Activated naive CD8-positive, alpha-beta T cell (primary cell): Measurements from ENCODE around the gene SLC9C2.

ENCODE experiments used
- H3K27ac Mint-ChIP-seq: one replicate; pipeline ENCODE4 v1.8.0; 2021; ENCODE audit warnings: mixed read lengths
- H3K27me3 Mint-ChIP-seq: one replicate; pipeline ENCODE4 v1.8.0; 2021; ENCODE audit warnings: mixed read lengths
- H3K36me3 Mint-ChIP-seq: one replicate; pipeline ENCODE4 v1.8.0; 2021; ENCODE audit warnings: mixed read lengths
- H3K4me1 Mint-ChIP-seq: one replicate; pipeline ENCODE4 v1.8.0; 2021; ENCODE audit warnings: low read depth, mixed read lengths
- H3K4me3 Mint-ChIP-seq: one replicate; pipeline ENCODE4 v1.8.0; 2021; ENCODE audit warnings: mild to moderate bottlenecking, mixed read lengths
- H3K9me3 Mint-ChIP-seq: one replicate; pipeline ENCODE4 v1.8.0; 2021; ENCODE audit warnings: low read depth, mixed read lengths

Gene SLC9C2

GRCh38 chr1:173560285-173560880 is 42.5 kb downstream of the SLC9C2 start:
- no peak overlapping the region for H3K4me3 Mint-ChIP-seq
- H3K36me3 Mint-ChIP-seq = no peaks in the 10 kb centered on the region
- no peaks in the 10 kb centered on the region for H3K27me3 Mint-ChIP-seq
- H3K4me1 Mint-ChIP-seq = peaks cover 14% of the 10 kb centered on the region
- H3K27ac Mint-ChIP-seq = no peak overlapping the region
- H3K9me3 Mint-ChIP-seq = peaks cover 4% of the 10 kb centered on the region

GRCh38 chr1:173555651-173556305 is 47.1 kb downstream of the SLC9C2 start:
- Mint-ChIP-seq H3K27ac (no peak overlapping the region), H3K4me1 (peaks cover 54% of the 10 kb centered on the region), H3K36me3 (no peaks in the 10 kb centered on the region), H3K4me3 (no peak overlapping the region), H3K27me3 (no peaks in the 10 kb centered on the region), H3K9me3 (no peaks in the 10 kb centered on the region)

GRCh38 chr1:173554541-173555250 is 48.2 kb downstream of the SLC9C2 start:
- Mint-ChIP-seq H3K4me1 (peaks cover 59% of the 10 kb centered on the region), H3K36me3 (no peaks in the 10 kb centered on the region), H3K27ac (no peak overlapping the region), H3K9me3 (no peaks in the 10 kb centered on the region), H3K4me3 (no peak overlapping the region), H3K27me3 (no peaks in the 10 kb centered on the region)

- Mint-ChIP-seq H3K4me3 (no peak overlapping the region), H3K27ac (no peak overlapping the region), H3K9me3 (no peaks in the 10 kb centered on the region), H3K36me3 (no peaks in the 10 kb centered on the region), H3K4me1 (peaks cover 64% of the 10 kb centered on the region), H3K27me3 (no peaks in the 10 kb centered on the region)
These were observed 48.8 kb downstream of the SLC9C2 start for GRCh38 chr1:173554089-173554488.

- Mint-ChIP-seq H3K9me3 (no peaks in the 10 kb centered on the region), H3K36me3 (peaks cover 2% of the 10 kb centered on the region), H3K27me3 (no peaks in the 10 kb centered on the region), H3K27ac (no peak overlapping the region), H3K4me1 (peaks cover 68% of the 10 kb centered on the region), H3K4me3 (no peak overlapping the region)
These were observed 49.6 kb downstream of the SLC9C2 start for GRCh38 chr1:173553312-173553711.

- H3K27me3 Mint-ChIP-seq = no peaks in the 10 kb centered on the region
- H3K4me1 Mint-ChIP-seq = peaks cover 70% of the 10 kb centered on the region
- peak overlapping the region; percentile 84 for H3K27ac Mint-ChIP-seq
- peaks cover 2% of the 10 kb centered on the region for H3K36me3 Mint-ChIP-seq
- no peaks in the 10 kb centered on the region for H3K9me3 Mint-ChIP-seq
- peak overlapping the region; percentile 20 for H3K4me3 Mint-ChIP-seq
These were observed 51.2 kb downstream of the SLC9C2 start for GRCh38 chr1:173551699-173552098.

GRCh38 chr1:173549813-173550212 is 53.1 kb downstream of the SLC9C2 start:
- H3K4me1 Mint-ChIP-seq = peaks cover 68% of the 10 kb centered on the region
- peaks cover 2% of the 10 kb centered on the region for H3K36me3 Mint-ChIP-seq
- no peaks in the 10 kb centered on the region for H3K27me3 Mint-ChIP-seq
- H3K27ac Mint-ChIP-seq = peak overlapping the region; percentile 64
- H3K9me3 Mint-ChIP-seq = no peaks in the 10 kb centered on the region
- no peak overlapping the region for H3K4me3 Mint-ChIP-seq

- Mint-ChIP-seq H3K27me3 (no peaks in the 10 kb centered on the region), H3K27ac (no peak overlapping the region)
These were observed 57.2 kb downstream of the SLC9C2 start for GRCh38 chr1:173545688-173546087.

GRCh38 chr1:173536223-173536622 is 66.6 kb downstream of the SLC9C2 start:
- no peaks in the 10 kb centered on the region for H3K27me3 Mint-ChIP-seq
- peaks cover 8% of the 10 kb centered on the region for H3K36me3 Mint-ChIP-seq
- H3K27ac Mint-ChIP-seq = no peak overlapping the region
- no peak overlapping the region for H3K4me3 Mint-ChIP-seq
- no peaks in the 10 kb centered on the region for H3K9me3 Mint-ChIP-seq
- peaks cover 14% of the 10 kb centered on the region for H3K4me1 Mint-ChIP-seq

More at GRCh38 chr1:173545688-173546087, 57.2 kb downstream of the SLC9C2 start:
- Mint-ChIP-seq H3K4me3 (no peak overlapping the region), H3K4me1 (peaks cover 28% of the 10 kb centered on the region), H3K9me3 (no peaks in the 10 kb centered on the region), H3K36me3 (peaks cover 10% of the 10 kb centered on the region)

GRCh38 chr1:173532237-173532636 is 70.6 kb downstream of the SLC9C2 start:
- Mint-ChIP-seq H3K4me1 (peaks cover 32% of the 10 kb centered on the region), H3K27me3 (no peaks in the 10 kb centered on the region), H3K9me3 (no peaks in the 10 kb centered on the region), H3K27ac (no peak overlapping the region), H3K36me3 (no peaks in the 10 kb centered on the region), H3K4me3 (peak overlapping the region; percentile 53)

GRCh38 chr1:173530795-173531693 is 71.8 kb downstream of the SLC9C2 start:
- no peak overlapping the region for H3K27ac Mint-ChIP-seq
- no peaks in the 10 kb centered on the region for H3K36me3 Mint-ChIP-seq
- H3K4me1 Mint-ChIP-seq = peaks cover 35% of the 10 kb centered on the region
- no peak overlapping the region for H3K4me3 Mint-ChIP-seq
- H3K9me3 Mint-ChIP-seq = no peaks in the 10 kb centered on the region
- no peaks in the 10 kb centered on the region for H3K27me3 Mint-ChIP-seq

GRCh38 chr1:173529106-173529505 is 73.8 kb downstream of the SLC9C2 start:
- Mint-ChIP-seq H3K36me3 (no peaks in the 10 kb centered on the region), H3K27ac (no peak overlapping the region), H3K9me3 (no peaks in the 10 kb centered on the region), H3K4me3 (no peak overlapping the region), H3K4me1 (peaks cover 37% of the 10 kb centered on the region), H3K27me3 (no peaks in the 10 kb centered on the region)

GRCh38 chr1:173527151-173527826 is 75.6 kb downstream of the SLC9C2 start:
- no peaks in the 10 kb centered on the region for H3K36me3 Mint-ChIP-seq

GRCh38 chr1:173525926-173526325 is 76.9 kb downstream of the SLC9C2 start:
- Mint-ChIP-seq H3K4me1 (peaks cover 20% of the 10 kb centered on the region), H3K36me3 (no peaks in the 10 kb centered on the region), H3K4me3 (no peak overlapping the region), H3K27ac (no peak overlapping the region), H3K9me3 (no peaks in the 10 kb centered on the region), H3K27me3 (no peaks in the 10 kb centered on the region)

More at GRCh38 chr1:173527151-173527826, 75.6 kb downstream of the SLC9C2 start:
- Mint-ChIP-seq H3K9me3 (no peaks in the 10 kb centered on the region), H3K27me3 (no peaks in the 10 kb centered on the region), H3K27ac (no peak overlapping the region), H3K4me1 (peaks cover 30% of the 10 kb centered on the region), H3K4me3 (no peak overlapping the region)
